Activated CD4-positive, alpha-beta T cell treated with anti-CD3 and anti-CD28 coated beads, Interleukin-2, amount 10 ng/mL, durations not matched to agents 7 days and 5 days (primary cell): ENCODE data around the gene GNB1L. TPM values are rescaled to one million over a fixed set of nuclear protein-coding genes. Genes with fewer than 3 reads are reported as not detected.

Experiments
- CTCF ChIA-PET: fragments of 350-600 bp; sonication (Branson Sonifier 250); formaldehyde crosslinking; loops from one replicate; lab custom pipeline; 2021; ENCODE audit warnings: antibody characterized with exemption; lab: Charles Lee
- POLR2A ChIA-PET: fragments of 350-600 bp; sonication (Branson Sonifier 250); formaldehyde crosslinking; loops from one replicate; lab custom pipeline; 2021; ENCODE audit warnings: antibody characterized with exemption; lab: Charles Lee
- DNase-seq: peaks from one replicate; pipeline ENCODE4 v3.0.0-alpha.2; 2020
- H3K27ac Mint-ChIP-seq: one replicate; pipeline ENCODE4 v1.8.0; 2021; ENCODE audit warnings: mild to moderate bottlenecking, moderate library complexity, mixed read lengths
- H3K27me3 Mint-ChIP-seq: one replicate; pipeline ENCODE4 v1.8.0; 2021; ENCODE audit warnings: mixed read lengths
- H3K36me3 Mint-ChIP-seq: one replicate; pipeline ENCODE4 v1.8.0; 2021; ENCODE audit warnings: low read depth, mixed read lengths
- H3K4me1 Mint-ChIP-seq: one replicate; pipeline ENCODE4 v1.8.0; 2021; ENCODE audit warnings: mixed read lengths
- H3K4me3 Mint-ChIP-seq: one replicate; pipeline ENCODE4 v1.8.0; 2021; ENCODE audit warnings: mild to moderate bottlenecking, moderate library complexity, mixed read lengths
- H3K9me3 Mint-ChIP-seq: one replicate; pipeline ENCODE4 v1.8.0; 2021; ENCODE audit warnings: mixed read lengths
- total RNA-seq, 2 experiments: library from RNA; stranded (reverse); gene quantifications; one replicate each; pipeline ENCODE4 v1.2.3, GENCODE V29; 2021

The GNB1L gene
- total RNA-seq, 2 experiments from 2014 or later, result 5.3 to 7.3 TPM

- ChIA-PET POLR2A (no interaction called here), CTCF (interaction anchor here (0.8 to 1.2 kb wide), 3 partner anchors 20 to 161 kb away, joined by 3 read pairs; no protein-coding TSS in a partner anchor)
- Mint-ChIP-seq H3K9me3 (no peaks in the 10 kb centered on the region), H3K4me3 (no peak overlapping the region), H3K36me3 (no peaks in the 10 kb centered on the region), H3K27me3 (peaks cover 29% of the 10 kb centered on the region), H3K27ac (no peak overlapping the region), H3K4me1 (peaks cover 2% of the 10 kb centered on the region)
- no peak for DNase-seq
Measured at GRCh38 chr22:19750507-19751490, 103.9 kb downstream of the GNB1L start.

- no peak for DNase-seq
- no peaks in the 10 kb centered on the region for H3K9me3 Mint-ChIP-seq
- ChIA-PET CTCF (interaction anchor here (1.0 to 1.7 kb wide), 3 partner anchors 19 to 160 kb away, joined by 3 to 5 read pairs (median 3); no protein-coding TSS in a partner anchor), POLR2A (no interaction called here)
- H3K27me3 Mint-ChIP-seq, result peaks cover 22% of the 10 kb centered on the region
- H3K27ac Mint-ChIP-seq, result no peak overlapping the region
- no peaks in the 10 kb centered on the region for H3K36me3 Mint-ChIP-seq
- no peak overlapping the region for H3K4me3 Mint-ChIP-seq
- H3K4me1 Mint-ChIP-seq, result no peaks in the 10 kb centered on the region
Measured at GRCh38 chr22:19749876-19750275, 104.8 kb downstream of the GNB1L start.

- peaks cover 14% of the 10 kb centered on the region for H3K27me3 Mint-ChIP-seq
- H3K36me3 Mint-ChIP-seq, result no peaks in the 10 kb centered on the region
- H3K27ac Mint-ChIP-seq, result no peak overlapping the region
- no peaks in the 10 kb centered on the region for H3K9me3 Mint-ChIP-seq
- no peak for DNase-seq
- no peak overlapping the region for H3K4me3 Mint-ChIP-seq
- ChIA-PET POLR2A (no interaction called here), CTCF (interaction anchor here (1.2 to 1.7 kb wide), 2 partner anchors 18 to 161 kb away, joined by 3 to 5 read pairs; no protein-coding TSS in a partner anchor)
- H3K4me1 Mint-ChIP-seq, result no peaks in the 10 kb centered on the region
Measured at GRCh38 chr22:19748991-19749664, 105.5 kb downstream of the GNB1L start.

GRCh38 chr22:19748139-19748538 is 106.5 kb downstream of the GNB1L start:
- H3K4me3 Mint-ChIP-seq, result no peak overlapping the region
- no peaks in the 10 kb centered on the region for H3K36me3 Mint-ChIP-seq
- ChIA-PET POLR2A (no interaction called here), CTCF (interaction anchor here (1.7 kb wide), 1 partner anchor 17 kb away, joined by 5 read pairs; no protein-coding TSS in a partner anchor)
- H3K9me3 Mint-ChIP-seq, result no peaks in the 10 kb centered on the region
- H3K4me1 Mint-ChIP-seq, result no peaks in the 10 kb centered on the region
- H3K27ac Mint-ChIP-seq, result no peak overlapping the region
- DNase-seq, result no peak
- peaks cover 6% of the 10 kb centered on the region for H3K27me3 Mint-ChIP-seq

- Mint-ChIP-seq H3K36me3 (no peaks in the 10 kb centered on the region), H3K4me3 (no peak overlapping the region), H3K27me3 (peaks cover under 1% of the 10 kb centered on the region), H3K27ac (no peak overlapping the region), H3K4me1 (no peaks in the 10 kb centered on the region), H3K9me3 (no peaks in the 10 kb centered on the region)
- DNase-seq, result no peak
- ChIA-PET POLR2A (no interaction called here), CTCF (no interaction called here)
Measured at GRCh38 chr22:19747551-19747950, 107.1 kb downstream of the GNB1L start.

- Mint-ChIP-seq H3K4me3 (no peak overlapping the region), H3K27me3 (no peaks in the 10 kb centered on the region), H3K9me3 (no peaks in the 10 kb centered on the region), H3K36me3 (no peaks in the 10 kb centered on the region), H3K4me1 (no peaks in the 10 kb centered on the region), H3K27ac (no peak overlapping the region)
- CTCF ChIA-PET, result no interaction called here
- DNase-seq, result no peak
- POLR2A ChIA-PET, result no interaction called here
Measured at GRCh38 chr22:19746726-19747125, 107.9 kb downstream of the GNB1L start.

GRCh38 chr22:19745155-19746101 is 109.2 kb downstream of the GNB1L start:
- POLR2A ChIA-PET, result interaction anchor here (0.6 kb wide), 1 partner anchor 75 kb away, joined by 3 read pairs; no protein-coding TSS in a partner anchor
- CTCF ChIA-PET, result no interaction called here
- Mint-ChIP-seq H3K36me3 (no peaks in the 10 kb centered on the region), H3K27me3 (no peaks in the 10 kb centered on the region), H3K9me3 (no peaks in the 10 kb centered on the region), H3K27ac (no peak overlapping the region), H3K4me1 (no peaks in the 10 kb centered on the region), H3K4me3 (no peak overlapping the region)
- DNase-seq, result no peak

- POLR2A ChIA-PET, result interaction anchor here (0.5 kb wide), 1 partner anchor 358 kb away, joined by 5 read pairs; no protein-coding TSS in a partner anchor
Measured at GRCh38 chr22:19744350-19745006, 110.2 kb downstream of the GNB1L start.

GRCh38 chr22:19743651-19744050 is 111.0 kb downstream of the GNB1L start:
- Mint-ChIP-seq H3K9me3 (no peaks in the 10 kb centered on the region), H3K4me1 (no peaks in the 10 kb centered on the region), H3K27me3 (no peaks in the 10 kb centered on the region), H3K36me3 (no peaks in the 10 kb centered on the region), H3K4me3 (no peak overlapping the region), H3K27ac (no peak overlapping the region)
- no peak for DNase-seq
- ChIA-PET POLR2A (no interaction called here), CTCF (no interaction called here)

More at GRCh38 chr22:19744350-19745006, 110.2 kb downstream of the GNB1L start:
- no peaks in the 10 kb centered on the region for H3K4me1 Mint-ChIP-seq
- H3K27me3 Mint-ChIP-seq, result no peaks in the 10 kb centered on the region
- CTCF ChIA-PET, result no interaction called here
- H3K9me3 Mint-ChIP-seq, result no peaks in the 10 kb centered on the region
- H3K36me3 Mint-ChIP-seq, result no peaks in the 10 kb centered on the region
- H3K27ac Mint-ChIP-seq, result no peak overlapping the region
- no peak overlapping the region for H3K4me3 Mint-ChIP-seq
- DNase-seq, result no peak

GRCh38 chr22:19743081-19743480 is 111.6 kb downstream of the GNB1L start:
- no peaks in the 10 kb centered on the region for H3K27me3 Mint-ChIP-seq
- CTCF ChIA-PET, result interaction anchor here (1.0 to 2.0 kb wide), 2 partner anchors 13 to 167 kb away, joined by 4 to 6 read pairs; no protein-coding TSS in a partner anchor
- POLR2A ChIA-PET, result no interaction called here
- no peak overlapping the region for H3K27ac Mint-ChIP-seq
- no peaks in the 10 kb centered on the region for H3K9me3 Mint-ChIP-seq
- no peaks in the 10 kb centered on the region for H3K36me3 Mint-ChIP-seq
- no peaks in the 10 kb centered on the region for H3K4me1 Mint-ChIP-seq
- no peak for DNase-seq
- H3K4me3 Mint-ChIP-seq, result no peak overlapping the region

GRCh38 chr22:19742160-19743066 is 112.3 kb downstream of the GNB1L start:
- Mint-ChIP-seq H3K27ac (peak overlapping the region; percentile 57), H3K4me3 (no peak overlapping the region), H3K4me1 (no peaks in the 10 kb centered on the region), H3K27me3 (no peaks in the 10 kb centered on the region), H3K36me3 (no peaks in the 10 kb centered on the region), H3K9me3 (no peaks in the 10 kb centered on the region)
- DNase-seq, result no peak
- CTCF ChIA-PET, result interaction anchor here (1.0 to 2.0 kb wide), 3 partner anchors 12 to 168 kb away, joined by 3 to 6 read pairs (median 4); partner anchors contain the start of gene GP1BB
- POLR2A ChIA-PET, result no interaction called here
